ENCODE results near the gene IFT57.
"Not testable (repeated sequence)": the region's sequence is repeated elsewhere in the genome, so short reads cannot be mapped to it uniquely, and the experiment has no call there.

The IFT57 gene

DNA sequence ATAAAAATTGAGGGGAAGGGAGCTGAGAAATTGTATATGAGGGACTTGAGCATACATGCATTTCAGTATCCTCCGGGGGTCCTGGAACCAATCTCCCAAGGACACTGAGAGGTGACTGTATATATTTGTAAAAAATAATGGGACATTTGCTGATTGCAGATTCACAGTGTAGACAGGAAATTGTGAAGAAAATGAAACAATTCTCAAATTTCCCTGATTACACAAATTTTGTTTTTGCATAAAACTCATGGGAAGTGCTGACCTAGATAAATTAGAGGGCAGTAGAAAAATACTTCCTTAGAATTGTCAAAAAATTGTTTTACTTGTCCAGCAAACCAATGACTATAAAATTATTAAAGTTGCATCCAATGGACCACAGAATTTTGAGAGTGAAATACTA lies 64.0 kb downstream of the IFT57 start:
- no peak for TF ChIP-seq CTCF (IDR thresholded peaks at IDR 0.05; ENCODE audit: low read depth, low read length, missing control alignments)
- in situ Hi-C loops (cut with HindIII; ENCODE audit: low sequenced_read_pairs): no loop called here

DNA sequence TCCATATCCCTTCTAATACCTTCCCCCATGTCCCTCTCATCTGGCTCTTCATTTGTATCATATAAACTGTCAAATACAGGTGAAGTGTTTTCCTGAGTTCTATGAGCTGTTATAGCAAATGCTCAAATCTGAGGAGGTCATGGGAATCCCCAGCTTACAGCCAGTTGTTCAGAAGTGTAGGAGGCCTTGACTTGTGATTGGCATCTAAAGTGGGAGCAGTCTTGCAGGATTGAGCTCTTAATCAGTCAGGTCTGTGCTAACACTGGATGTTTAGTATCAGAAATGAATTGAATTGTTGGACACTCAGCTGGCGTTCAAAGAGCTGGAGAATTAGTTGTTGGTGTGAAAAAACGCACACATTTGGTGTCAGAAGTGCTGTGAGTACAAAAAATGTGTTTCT lies 65.0 kb downstream of the IFT57 start:
- DNase-seq (ENCODE audit: low read depth): no peak
- TF ChIP-seq CTCF (IDR thresholded peaks at IDR 0.05; ENCODE audit: low read depth, low read length, missing control alignments): no peak
- in situ Hi-C loops (cut with HindIII; ENCODE audit: low sequenced_read_pairs): no loop called here
- H3K4me3 ChIP-seq (ENCODE audit: low read depth, low read length): no peak overlapping the region

More for the DNA sequence above, 64.0 kb downstream of the IFT57 start:
- no peak overlapping the region for H3K4me3 ChIP-seq (ENCODE audit: low read depth, low read length)
- DNase-seq (ENCODE audit: low read depth): no peak

DNA sequence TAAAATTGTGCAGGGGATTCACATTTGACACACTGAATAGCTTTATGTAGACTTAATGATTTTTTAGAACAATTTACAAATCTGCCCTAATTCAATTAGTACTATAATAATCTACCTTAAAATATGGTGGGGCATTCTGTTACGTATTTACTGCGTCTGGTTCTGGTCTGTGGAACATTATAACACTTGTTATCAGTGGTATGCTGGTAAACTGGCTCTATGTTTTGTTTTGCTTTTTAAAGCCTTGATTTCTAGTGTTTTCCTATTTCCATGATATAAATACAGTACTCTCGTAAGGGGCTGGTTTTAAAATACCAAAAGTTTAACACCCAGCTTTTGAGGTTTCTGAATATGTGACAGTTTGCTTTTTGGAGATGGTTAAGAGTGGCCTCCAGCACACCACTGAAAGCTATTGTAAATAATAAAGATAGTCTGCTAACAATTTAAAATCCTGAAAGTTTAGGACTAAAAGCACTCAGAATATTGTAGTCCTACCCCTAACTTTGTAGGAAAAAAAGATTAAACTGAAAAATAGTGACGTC lies 65.8 kb downstream of the IFT57 start:
- no peak for TF ChIP-seq CTCF (IDR thresholded peaks at IDR 0.05; ENCODE audit: low read depth, low read length, missing control alignments)
- in situ Hi-C loops (cut with HindIII; ENCODE audit: low sequenced_read_pairs): no loop called here
- no peak for DNase-seq (ENCODE audit: low read depth)
- H3K4me3 ChIP-seq (ENCODE audit: low read depth, low read length): no peak overlapping the region

- H3K4me3 ChIP-seq (ENCODE audit: low read depth, low read length); DNase-seq (ENCODE audit: low read depth); in situ Hi-C loops (cut with HindIII; ENCODE audit: low sequenced_read_pairs): not testable (repeated sequence)
These were observed 66.6 kb downstream of the IFT57 start for GRCh38 chr3:108155642-108156041.

DNA sequence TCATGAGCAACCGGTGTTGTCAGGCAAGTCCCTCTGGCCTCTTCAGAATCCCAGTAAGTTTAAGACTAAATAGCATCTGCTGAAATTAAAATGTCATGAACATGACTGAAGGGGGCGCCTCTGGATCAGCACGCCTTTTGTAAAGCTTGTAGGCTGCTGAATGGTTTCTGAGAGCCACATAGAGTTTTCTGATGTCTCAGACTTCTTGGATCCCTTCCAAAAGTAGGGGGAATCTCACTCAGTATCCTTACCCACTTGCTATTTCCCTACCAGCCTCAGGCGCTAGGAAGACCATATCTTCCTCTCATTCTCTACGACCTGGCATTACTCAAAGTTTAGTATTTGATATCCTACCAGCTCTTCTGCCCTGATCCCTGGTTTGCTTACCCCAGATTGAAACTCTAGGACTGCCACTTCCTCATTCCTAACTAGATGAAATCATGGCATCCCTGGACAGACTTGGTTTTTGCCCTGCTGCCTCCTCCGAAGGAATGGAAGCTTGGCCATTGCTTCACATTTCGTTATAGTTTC lies 68.7 kb downstream of the IFT57 start:
- no peak for DNase-seq (ENCODE audit: low read depth)

GRCh38 chr3:108152274-108152673 lies 70.0 kb downstream of the IFT57 start:
- in situ Hi-C loops (cut with HindIII; ENCODE audit: low sequenced_read_pairs): no loop called here
- no peak overlapping the region for H3K4me3 ChIP-seq (ENCODE audit: low read depth, low read length)
- no peak for TF ChIP-seq CTCF (IDR thresholded peaks at IDR 0.05; ENCODE audit: low read depth, low read length, missing control alignments)
- DNase-seq (ENCODE audit: low read depth): no peak

More for the DNA sequence above, 68.7 kb downstream of the IFT57 start:
- H3K4me3 ChIP-seq (ENCODE audit: low read depth, low read length): no peak overlapping the region
- in situ Hi-C loops (cut with HindIII; ENCODE audit: low sequenced_read_pairs): no loop called here
- TF ChIP-seq CTCF (IDR thresholded peaks at IDR 0.05; ENCODE audit: low read depth, low read length, missing control alignments): peak; percentile 35

- no peak overlapping the region for H3K4me3 ChIP-seq (ENCODE audit: low read depth, low read length)
- TF ChIP-seq CTCF (IDR thresholded peaks at IDR 0.05; ENCODE audit: low read depth, low read length, missing control alignments): no peak
- in situ Hi-C loops (cut with HindIII; ENCODE audit: low sequenced_read_pairs): no loop called here
- DNase-seq (ENCODE audit: low read depth): no peak
These were observed 72.0 kb downstream of the IFT57 start for GRCh38 chr3:108150200-108150599.
